Loucy (cell line): Measurements from ENCODE around the gene SLC38A9.
A peak's percentile ranks its signal among the peaks of the same experiment; 100 is the strongest.

Experiments used
- H2AFZ ChIP-seq: fragments of 200-600 bp; sonication (generic); 2 replicates; pipeline ENCODE4 v1.6.0; 2016; ENCODE audit warnings: antibody characterized with exemption, mild to moderate bottlenecking, low read length, moderate library complexity
- H3F3A ChIP-seq: fragments of 200-600 bp; 2 replicates; pipeline ENCODE4 v1.6.0; 2016; ENCODE audit warnings: antibody characterized with exemption, low read depth, mild to moderate bottlenecking
- H3K27me3 ChIP-seq: fragments of 200-600 bp; sonication (generic); 2 replicates; pipeline ENCODE4 v1.6.1; 2014; ENCODE audit warnings: low read length, mild to moderate bottlenecking; ENCODE audit not compliant: insufficient read depth, poor library complexity, severe bottlenecking
- H3K36me3 ChIP-seq: fragments of 200-600 bp; sonication (generic); 2 replicates; pipeline ENCODE4 v1.6.1; 2016; ENCODE audit warnings: low read length; ENCODE audit not compliant: insufficient read depth
- H3K4me1 ChIP-seq: fragments of 200-600 bp; sonication (generic); 2 replicates; pipeline ENCODE4 v1.5.1; 2014; ENCODE audit warnings: low read length, mild to moderate bottlenecking; ENCODE audit not compliant: insufficient read depth, poor library complexity, severe bottlenecking
- H3K4me2 ChIP-seq: fragments of 200-600 bp; sonication (generic); 2 replicates; pipeline ENCODE4 v1.6.0; 2014; ENCODE audit warnings: antibody characterized with exemption, low read length, low read depth, mild to moderate bottlenecking; ENCODE audit not compliant: poor library complexity, severe bottlenecking
- H3K4me3 ChIP-seq: fragments of 200-600 bp; sonication (generic); 2 replicates; pipeline ENCODE4 v1.5.1; 2014; ENCODE audit warnings: low read length, mild to moderate bottlenecking, mixed read lengths; ENCODE audit not compliant: poor library complexity, severe bottlenecking
- H3K79me2 ChIP-seq: fragments of 200-600 bp; sonication (generic); 2 replicates; pipeline ENCODE4 v1.6.1; 2014; ENCODE audit warnings: low read length; ENCODE audit not compliant: insufficient read depth
- H3K9ac ChIP-seq: fragments of 200-600 bp; sonication (generic); 2 replicates; pipeline ENCODE4 v1.6.0; 2014; ENCODE audit warnings: mild to moderate bottlenecking, low read depth, low read length, moderate library complexity; ENCODE audit not compliant: poor library complexity, severe bottlenecking
- H3K9me2 ChIP-seq: fragments of 200-600 bp; sonication (generic); replicated peaks from 2 replicates; pipeline ENCODE4 v1.6.1; 2016; ENCODE audit warnings: low read depth, low read length, mixed read lengths
- H3K9me3 ChIP-seq: fragments of 200-600 bp; sonication (generic); 2 replicates; pipeline ENCODE4 v1.6.1; 2014; ENCODE audit warnings: mild to moderate bottlenecking, antibody characterized with exemption, low read length, low read depth; ENCODE audit not compliant: insufficient read depth
- H4K20me1 ChIP-seq: fragments of 200-600 bp; sonication (generic); 2 replicates; pipeline ENCODE4 v1.6.0; 2014; ENCODE audit warnings: antibody characterized with exemption, low read length, mild to moderate bottlenecking; ENCODE audit not compliant: insufficient read depth, poor library complexity, severe bottlenecking
- EZH2phosphoT487 ChIP-seq: fragments of 200-600 bp; IDR thresholded peaks from 2 replicates; pipeline ENCODE4 v1.6.1; 2018; ENCODE audit warnings: antibody characterized with exemption, mild to moderate bottlenecking, moderate library complexity, borderline replicate concordance
- TF ChIP-seq, protein P1 (sequence below): fragments of 200-600 bp; sonication (generic); conservative IDR thresholded peaks from 2 replicates; pipeline ENCODE4 v1.5.1; 2014; ENCODE audit warnings: mild to moderate bottlenecking, antibody characterized with exemption, low read length

The SLC38A9 gene

DNA sequence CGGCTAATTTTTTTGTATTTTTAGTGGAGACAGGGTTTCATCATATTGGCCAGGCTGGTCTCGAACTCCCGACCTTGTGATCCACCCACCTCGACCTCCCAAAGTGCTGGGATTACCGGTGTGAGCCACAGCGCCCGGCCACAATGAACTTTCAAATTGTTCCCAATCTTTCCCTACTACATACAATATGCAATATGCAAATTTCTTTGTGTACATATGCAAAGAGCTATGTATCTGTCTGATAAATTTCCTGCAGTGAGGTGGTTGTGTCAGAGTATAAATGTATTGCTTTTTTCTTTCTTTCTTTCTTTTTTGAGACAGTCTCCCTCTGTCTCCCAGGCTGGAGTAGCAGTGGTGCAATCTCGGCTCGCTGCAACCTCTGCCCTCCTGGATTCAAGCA is 128.5 kb downstream of the SLC38A9 start:
- H2AFZ ChIP-seq, result no peak overlapping the region
- no peaks in the 10 kb centered on the region for H3K9me3 ChIP-seq
- H3K36me3 ChIP-seq, result no peaks in the 10 kb centered on the region
- H3K9me2 ChIP-seq, result no peaks in the 10 kb centered on the region
- no peak overlapping the region for H3K4me2 ChIP-seq
- no peak overlapping the region for H3K4me3 ChIP-seq
- peaks cover 4% of the 10 kb centered on the region for H3K4me1 ChIP-seq
- no peaks in the 10 kb centered on the region for H3K27me3 ChIP-seq
- H4K20me1 ChIP-seq, result no peaks in the 10 kb centered on the region
- H3F3A ChIP-seq, result no peaks in the 10 kb centered on the region
- TF ChIP-seq EZH2phosphoT487, result no peak
- H3K9ac ChIP-seq, result no peak overlapping the region
- H3K79me2 ChIP-seq, result no peaks in the 10 kb centered on the region

DNA sequence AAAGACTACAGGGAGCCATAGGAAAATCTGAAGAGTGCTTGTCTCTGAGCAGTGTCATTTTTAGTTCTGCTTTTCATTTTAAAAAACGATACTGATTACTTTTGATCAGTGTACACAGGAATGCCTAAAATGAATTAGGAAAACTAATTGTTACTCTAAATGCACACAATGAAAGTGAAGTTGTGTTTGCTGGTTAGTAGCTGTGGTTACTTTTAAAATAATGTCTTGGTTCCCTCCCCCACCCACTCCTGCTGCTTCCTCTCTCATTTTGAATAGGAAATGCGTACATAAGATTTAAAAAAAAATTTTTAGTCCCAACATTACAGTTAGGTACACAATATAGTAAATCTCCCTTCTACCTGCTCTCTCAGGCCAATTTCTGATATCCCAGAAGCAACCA is 129.9 kb downstream of the SLC38A9 start:
- Histone ChIP-seq H3K4me2 (no peak overlapping the region), H2AFZ (0 out of 2 replicates have a peak overlapping the region, but pooled peaks have one; percentile 22), H3K79me2 (no peaks in the 10 kb centered on the region), H4K20me1 (no peaks in the 10 kb centered on the region), H3K9me3 (no peaks in the 10 kb centered on the region), H3K27me3 (no peaks in the 10 kb centered on the region), H3K36me3 (no peaks in the 10 kb centered on the region), H3K9me2 (no peaks in the 10 kb centered on the region), H3K9ac (no peak overlapping the region), H3K4me1 (peaks cover 4% of the 10 kb centered on the region), H3K4me3 (no peak overlapping the region), H3F3A (no peaks in the 10 kb centered on the region)
- no peak for TF ChIP-seq EZH2phosphoT487
- TF ChIP-seq, protein P1, sequence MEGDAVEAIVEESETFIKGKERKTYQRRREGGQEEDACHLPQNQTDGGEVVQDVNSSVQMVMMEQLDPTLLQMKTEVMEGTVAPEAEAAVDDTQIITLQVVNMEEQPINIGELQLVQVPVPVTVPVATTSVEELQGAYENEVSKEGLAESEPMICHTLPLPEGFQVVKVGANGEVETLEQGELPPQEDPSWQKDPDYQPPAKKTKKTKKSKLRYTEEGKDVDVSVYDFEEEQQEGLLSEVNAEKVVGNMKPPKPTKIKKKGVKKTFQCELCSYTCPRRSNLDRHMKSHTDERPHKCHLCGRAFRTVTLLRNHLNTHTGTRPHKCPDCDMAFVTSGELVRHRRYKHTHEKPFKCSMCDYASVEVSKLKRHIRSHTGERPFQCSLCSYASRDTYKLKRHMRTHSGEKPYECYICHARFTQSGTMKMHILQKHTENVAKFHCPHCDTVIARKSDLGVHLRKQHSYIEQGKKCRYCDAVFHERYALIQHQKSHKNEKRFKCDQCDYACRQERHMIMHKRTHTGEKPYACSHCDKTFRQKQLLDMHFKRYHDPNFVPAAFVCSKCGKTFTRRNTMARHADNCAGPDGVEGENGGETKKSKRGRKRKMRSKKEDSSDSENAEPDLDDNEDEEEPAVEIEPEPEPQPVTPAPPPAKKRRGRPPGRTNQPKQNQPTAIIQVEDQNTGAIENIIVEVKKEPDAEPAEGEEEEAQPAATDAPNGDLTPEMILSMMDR, result no peak

DNA sequence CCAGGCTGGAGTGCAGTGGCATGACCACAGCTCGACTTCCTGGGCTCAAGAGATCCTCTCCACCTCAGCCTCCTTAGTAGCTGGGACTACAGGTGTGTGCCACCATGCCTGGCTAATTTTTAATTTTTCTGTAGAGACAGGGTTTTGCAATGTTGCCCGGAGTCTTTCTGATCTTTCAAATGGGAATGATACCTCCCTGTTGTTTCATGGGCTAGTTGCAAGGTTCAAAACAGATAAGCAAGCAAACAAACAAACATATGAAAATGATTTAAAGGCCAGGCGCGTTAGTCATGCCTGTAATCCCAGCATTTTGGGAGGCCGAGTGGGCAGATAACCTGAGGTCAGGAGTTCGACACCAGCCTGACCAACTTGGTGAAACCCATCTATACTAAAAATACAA is 132.1 kb downstream of the SLC38A9 start:
- TF ChIP-seq, protein P1, result no peak
- no peak for TF ChIP-seq EZH2phosphoT487
- no peaks in the 10 kb centered on the region for H4K20me1 ChIP-seq
- H3K27me3 ChIP-seq, result no peaks in the 10 kb centered on the region
- no peak overlapping the region for H3K9ac ChIP-seq
- no peak overlapping the region for H3K4me2 ChIP-seq
- H3F3A ChIP-seq, result no peaks in the 10 kb centered on the region
- no peaks in the 10 kb centered on the region for H3K36me3 ChIP-seq
- no peaks in the 10 kb centered on the region for H3K9me3 ChIP-seq
- H3K9me2 ChIP-seq, result no peaks in the 10 kb centered on the region
- H3K4me3 ChIP-seq, result no peak overlapping the region
- H2AFZ ChIP-seq, result no peak overlapping the region
- peaks cover 16% of the 10 kb centered on the region for H3K4me1 ChIP-seq
- H3K79me2 ChIP-seq, result no peaks in the 10 kb centered on the region

DNA sequence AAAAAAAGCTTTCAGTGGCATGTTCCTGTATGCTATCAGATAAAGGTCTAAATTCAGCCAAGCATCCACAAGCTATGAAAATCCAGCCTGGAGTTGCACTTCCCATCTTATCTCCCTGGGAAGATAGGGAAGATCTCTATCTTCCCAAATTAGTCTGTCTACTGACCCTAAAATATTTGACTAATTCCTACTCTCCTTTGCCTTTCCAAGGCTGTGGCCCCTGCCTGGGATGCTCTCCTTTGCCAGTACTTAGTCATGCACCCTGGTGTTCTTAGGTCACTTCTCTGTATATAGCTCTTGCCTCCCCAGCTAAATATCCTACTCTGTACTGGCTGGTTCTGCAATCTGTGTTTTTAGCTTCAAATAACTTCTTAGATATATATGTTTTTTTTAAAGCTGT is 133.4 kb downstream of the SLC38A9 start:
- H3K9me3 ChIP-seq, result no peaks in the 10 kb centered on the region
- H4K20me1 ChIP-seq, result no peaks in the 10 kb centered on the region
- TF ChIP-seq, protein P1, result no peak
- TF ChIP-seq EZH2phosphoT487, result no peak
- H2AFZ ChIP-seq, result no peak overlapping the region
- H3K4me2 ChIP-seq, result no peak overlapping the region
- peaks cover 16% of the 10 kb centered on the region for H3K4me1 ChIP-seq
- no peaks in the 10 kb centered on the region for H3K36me3 ChIP-seq
- no peaks in the 10 kb centered on the region for H3K9me2 ChIP-seq
- no peaks in the 10 kb centered on the region for H3F3A ChIP-seq
- no peaks in the 10 kb centered on the region for H3K27me3 ChIP-seq
- no peak overlapping the region for H3K4me3 ChIP-seq
- H3K9ac ChIP-seq, result no peak overlapping the region
- no peaks in the 10 kb centered on the region for H3K79me2 ChIP-seq
